ENCODE measurements around the gene APOL4. TPM values are rescaled to one million over a fixed set of nuclear protein-coding genes. Genes with fewer than 3 reads are reported as not detected.
"Not testable (repeated sequence)": the region's sequence is repeated elsewhere in the genome, so short reads cannot be mapped to it uniquely, and the experiment has no call there.

The APOL4 gene
- total and polyA plus RNA-seq, 5 experiments from 2014 or later: not detected

DNA sequence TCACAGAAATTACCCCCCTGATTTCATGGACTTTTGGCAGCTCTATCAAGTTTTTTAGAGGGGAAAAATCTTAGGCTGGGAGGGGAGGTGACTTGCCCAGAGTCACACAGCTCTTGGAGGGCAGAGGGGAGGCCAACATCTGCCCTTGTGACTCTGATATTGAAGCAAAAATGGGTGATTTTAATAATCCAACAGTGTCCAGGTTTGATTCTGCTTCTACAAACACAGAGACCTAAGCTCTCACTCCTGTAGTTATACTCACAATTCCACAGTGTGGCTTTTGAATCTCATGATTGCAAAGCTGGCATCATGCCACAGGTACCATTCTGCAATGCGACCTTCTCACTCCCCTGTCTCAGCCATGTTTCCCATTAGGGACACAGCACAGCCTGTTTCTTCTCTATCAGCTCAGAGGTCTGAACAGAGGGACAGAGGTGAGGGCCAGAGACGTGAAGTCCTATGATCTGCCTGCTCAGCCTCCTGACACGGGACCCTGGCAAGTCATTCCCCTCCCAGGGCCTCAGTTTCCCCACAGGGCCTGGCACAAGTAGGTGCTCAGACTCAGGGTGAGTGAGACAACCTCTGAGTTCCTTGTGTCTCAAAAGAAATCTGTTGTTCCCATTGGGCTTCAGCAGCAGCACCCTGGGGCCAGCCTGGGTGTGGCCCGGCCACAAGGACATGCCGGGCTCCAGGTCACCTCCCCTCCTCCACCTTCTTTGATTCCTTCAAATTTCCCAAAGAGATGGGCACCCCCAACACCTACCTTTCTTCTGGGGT is 37.0 kb upstream of the APOL4 start:
- peak overlapping the region; percentile 92 to 100 (median 98) for H3K27ac Mint-ChIP-seq
- ATAC-seq (no peak), DNase-seq (peak in 2 of 10 donors; percentile 4 to 13)
- H3K4me1 Mint-ChIP-seq: peaks cover 41 to 66% (median 60%) of the 10 kb centered on the region in 4 donors
- H3K9me3 Mint-ChIP-seq: peaks cover 0 to 9% (median 4%) of the 10 kb centered on the region in 9 donors
- H3K27me3 Mint-ChIP-seq: no peaks in the 10 kb centered on the region
- H3K36me3 Mint-ChIP-seq: peaks cover 16 to 43% (median 29%) of the 10 kb centered on the region in 3 donors
- H3K4me3 Mint-ChIP-seq: peak overlapping the region; percentile 91 to 100 (median 98)
- POLR2A ChIA-PET: interaction anchor here (0.6 to 1.8 kb wide), 7 partner anchors 14 to 591 kb away, joined by 3 to 10 read pairs (median 4); partner anchors contain the start of genes APOL1, APOL3, APOL6 and TXN2

DNA sequence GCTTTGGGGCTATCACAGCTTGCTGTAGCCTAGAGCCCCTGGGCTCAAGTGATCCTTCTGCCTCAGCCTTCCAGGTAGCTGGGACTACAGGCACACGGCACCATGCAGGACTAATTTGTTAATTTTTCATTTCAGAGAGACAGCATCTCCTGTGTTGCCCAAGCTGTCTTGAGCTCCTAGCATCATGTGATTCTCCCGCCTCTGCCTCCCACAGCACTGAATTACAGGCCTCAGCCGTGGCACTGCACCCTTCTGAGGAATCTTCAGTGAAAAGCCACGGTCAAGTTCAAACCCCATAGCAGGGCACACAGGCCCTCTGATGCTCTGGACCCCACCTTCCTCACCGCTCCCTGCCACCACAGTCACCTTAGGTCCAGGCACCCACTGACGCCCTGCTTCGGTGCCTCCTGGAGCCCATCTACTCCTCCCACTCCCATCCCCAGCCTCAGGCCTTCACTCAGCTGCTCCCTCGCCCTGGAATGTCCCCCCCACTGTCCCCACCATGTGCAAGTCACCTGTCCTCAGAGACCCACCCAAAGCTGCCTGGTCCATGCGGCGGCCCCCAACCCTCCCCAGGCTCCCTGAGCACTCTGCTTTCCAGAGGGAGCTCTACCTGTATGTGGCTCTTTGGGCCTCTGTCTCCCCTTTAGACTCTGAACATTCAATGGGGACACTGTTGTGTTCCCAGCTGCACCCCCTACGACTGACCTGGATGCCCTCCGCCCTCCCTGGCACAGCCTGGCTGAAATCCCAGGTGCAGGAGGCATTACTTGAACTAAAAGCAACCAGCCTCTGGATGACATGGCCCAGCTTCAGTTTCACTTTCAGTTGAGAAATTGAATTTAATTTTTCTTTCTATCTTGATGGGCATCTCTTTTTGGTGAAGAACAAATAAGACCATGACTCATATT is 36.1 kb upstream of the APOL4 start:
- Mint-ChIP-seq H3K27ac (peak overlapping the region; percentile 92 to 100 (median 98)), H3K4me1 (peaks cover 41 to 66% (median 60%) of the 10 kb centered on the region in 4 donors), H3K9me3 (peaks cover 0 to 7% (median 4%) of the 10 kb centered on the region in 9 donors), H3K36me3 (peaks cover 14 to 51% (median 31%) of the 10 kb centered on the region in 3 donors), H3K27me3 (no peaks in the 10 kb centered on the region), H3K4me3 (peak overlapping the region; percentile 91 to 100 (median 98))
- DNase-seq (peak in 2 of 10 donors; percentile 4 to 13), ATAC-seq (no peak)
- POLR2A ChIA-PET: interaction anchor here (1.3 to 1.8 kb wide), 2 partner anchors 91 to 590 kb away, joined by 4 read pairs; partner anchors contain the start of gene APOL6

DNA sequence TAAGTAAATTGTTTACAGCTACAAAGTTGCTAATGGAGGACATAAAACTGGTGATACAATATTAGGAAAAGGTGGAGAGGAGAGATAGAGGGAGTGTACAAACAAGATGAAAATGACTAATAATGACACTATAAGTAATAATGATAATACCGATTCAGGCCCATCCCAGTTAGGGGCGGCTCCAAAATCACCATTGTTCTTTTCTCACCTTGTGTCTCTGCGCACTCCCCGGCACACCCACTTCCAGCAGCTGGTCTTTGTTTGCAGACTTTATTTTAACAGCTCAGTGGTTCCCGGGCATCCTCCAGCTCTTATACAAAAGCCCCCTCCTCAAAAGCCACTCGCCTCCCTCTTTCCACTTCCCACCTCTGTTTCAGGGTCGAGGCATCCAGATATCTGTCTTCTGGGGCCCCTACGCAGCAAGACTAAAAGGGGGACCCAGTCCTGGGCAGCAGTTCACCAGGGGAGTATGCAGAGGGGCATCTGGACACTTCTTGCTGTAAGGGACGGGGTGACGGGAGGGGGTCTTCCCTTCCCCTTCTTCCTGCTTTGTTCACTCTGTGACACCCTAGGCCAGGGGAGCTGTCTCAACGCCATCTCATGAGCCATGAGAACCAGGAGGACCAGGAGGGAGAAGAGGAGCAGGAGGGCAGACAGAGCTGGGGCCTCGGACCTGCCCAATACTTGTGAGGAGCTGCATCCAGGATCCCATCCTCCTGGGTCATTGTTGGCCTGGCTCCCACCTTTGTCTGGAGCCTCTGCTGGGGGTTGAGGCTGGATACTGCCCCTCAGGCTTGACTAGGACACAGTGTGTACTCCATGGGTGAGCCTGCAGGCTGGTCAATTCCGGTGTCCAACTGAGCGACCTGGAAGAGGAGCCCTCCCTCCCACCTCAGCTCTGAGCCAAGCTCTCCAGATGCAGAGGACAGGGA is 35.0 kb upstream of the APOL4 start:
- peak overlapping the region in 9 of 10 donors; percentile 59 to 100 (median 98) for H3K4me3 Mint-ChIP-seq
- peaks cover 12 to 61% (median 34%) of the 10 kb centered on the region in 3 donors for H3K36me3 Mint-ChIP-seq
- peaks cover 0 to 2% (median 0%) of the 10 kb centered on the region in 9 donors for H3K9me3 Mint-ChIP-seq
- no peaks in the 10 kb centered on the region for H3K27me3 Mint-ChIP-seq
- H3K4me1 Mint-ChIP-seq: peaks cover 41 to 66% (median 62%) of the 10 kb centered on the region in 4 donors
- peak overlapping the region in 6 of 10 donors; percentile 18 to 100 (median 40) for H3K27ac Mint-ChIP-seq
- peak in 1 of 10 donors; percentile 8 for DNase-seq
- no peak for ATAC-seq
- POLR2A ChIA-PET: no interaction called here

- Mint-ChIP-seq H3K36me3 (peaks cover 12 to 72% (median 39%) of the 10 kb centered on the region in 3 donors), H3K4me3 (peak overlapping the region in 9 of 10 donors; percentile 49 to 99 (median 59))
- POLR2A ChIA-PET: no interaction called here
These were observed 34.0 kb upstream of the APOL4 start for GRCh38 chr22:36235585-36235984.

GRCh38 chr22:36234919-36235318 is 33.3 kb upstream of the APOL4 start:
- Mint-ChIP-seq H3K36me3 (peaks cover 12 to 76% (median 40%) of the 10 kb centered on the region in 3 donors), H3K27ac (peak overlapping the region in 5 of 10 donors; percentile 40 to 70 (median 61))
- ATAC-seq: no peak

More at GRCh38 chr22:36235585-36235984, 34.0 kb upstream of the APOL4 start:
- ATAC-seq: no peak
- H3K9me3 Mint-ChIP-seq: peaks cover 0 to 2% (median 0%) of the 10 kb centered on the region in 9 donors
- H3K27me3 Mint-ChIP-seq: no peaks in the 10 kb centered on the region
- peak overlapping the region in 5 of 10 donors; percentile 6 to 100 (median 27) for H3K27ac Mint-ChIP-seq
- no peak for DNase-seq
- peaks cover 41 to 66% (median 62%) of the 10 kb centered on the region in 4 donors for H3K4me1 Mint-ChIP-seq

GRCh38 chr22:36234213-36234612 is 32.6 kb upstream of the APOL4 start:
- peak overlapping the region in 6 of 10 donors; percentile 0 to 70 (median 58) for H3K27ac Mint-ChIP-seq
- H3K4me1 Mint-ChIP-seq: peaks cover 34 to 55% (median 52%) of the 10 kb centered on the region in 4 donors
- ATAC-seq: no peak
- no peaks in the 10 kb centered on the region for H3K27me3 Mint-ChIP-seq
- DNase-seq: no peak
- H3K36me3 Mint-ChIP-seq: peaks cover 12 to 83% (median 40%) of the 10 kb centered on the region in 3 donors
- POLR2A ChIA-PET: no interaction called here
- H3K9me3 Mint-ChIP-seq: peaks cover 0 to 2% (median 0%) of the 10 kb centered on the region in 9 donors
- no peak overlapping the region for H3K4me3 Mint-ChIP-seq

More at GRCh38 chr22:36234919-36235318, 33.3 kb upstream of the APOL4 start:
- Mint-ChIP-seq H3K4me1 (peaks cover 40 to 62% (median 59%) of the 10 kb centered on the region in 4 donors), H3K27me3 (no peaks in the 10 kb centered on the region), H3K9me3 (peaks cover 0 to 2% (median 0%) of the 10 kb centered on the region in 9 donors), H3K4me3 (peak overlapping the region in 3 of 10 donors; percentile 2 to 22 (median 20))
- DNase-seq: peak in 1 of 10 donors; percentile 8
- POLR2A ChIA-PET: no interaction called here

DNA sequence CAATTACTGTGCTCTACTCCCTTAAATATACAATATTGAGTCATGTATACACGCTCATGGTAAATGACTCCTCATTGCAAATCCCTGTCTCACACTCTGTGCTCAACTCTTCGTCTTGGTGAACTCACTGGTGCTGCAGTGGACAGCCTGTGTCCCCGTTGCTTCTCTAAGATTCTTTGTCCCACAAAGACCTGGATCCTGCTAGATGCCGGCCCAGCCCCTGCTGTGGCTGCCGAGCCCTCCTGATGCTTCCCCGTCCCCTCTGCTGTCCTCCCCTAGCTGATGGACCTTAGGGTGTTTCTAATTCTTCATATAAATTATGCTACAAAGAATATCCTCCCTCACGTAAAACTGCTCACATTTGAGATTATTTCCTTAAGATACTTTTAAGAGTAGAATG is 32.2 kb upstream of the APOL4 start:
- POLR2A ChIA-PET: no interaction called here
- Mint-ChIP-seq H3K4me1 (peaks cover 31 to 51% (median 49%) of the 10 kb centered on the region in 4 donors), H3K9me3 (peaks cover 0 to 2% (median 0%) of the 10 kb centered on the region in 9 donors), H3K27ac (peak overlapping the region in 3 of 10 donors; percentile 0 to 70 (median 37)), H3K27me3 (no peaks in the 10 kb centered on the region), H3K36me3 (peaks cover 12 to 87% (median 40%) of the 10 kb centered on the region in 3 donors), H3K4me3 (no peak overlapping the region)
- no peak for ATAC-seq
- no peak for DNase-seq

GRCh38 chr22:36232715-36233401 is 31.2 kb upstream of the APOL4 start:
- Mint-ChIP-seq H3K27me3 (no peaks in the 10 kb centered on the region), H3K4me1 (peaks cover 25 to 42% (median 40%) of the 10 kb centered on the region in 4 donors), H3K4me3 (no peak overlapping the region), H3K9me3 (peaks cover 0 to 2% (median 0%) of the 10 kb centered on the region in 9 donors), H3K27ac (peak overlapping the region in 2 of 10 donors; percentile 74), H3K36me3 (peaks cover 12 to 92% (median 42%) of the 10 kb centered on the region in 3 donors)
- POLR2A ChIA-PET: no interaction called here
- ATAC-seq (no peak), DNase-seq (no peak)

DNA sequence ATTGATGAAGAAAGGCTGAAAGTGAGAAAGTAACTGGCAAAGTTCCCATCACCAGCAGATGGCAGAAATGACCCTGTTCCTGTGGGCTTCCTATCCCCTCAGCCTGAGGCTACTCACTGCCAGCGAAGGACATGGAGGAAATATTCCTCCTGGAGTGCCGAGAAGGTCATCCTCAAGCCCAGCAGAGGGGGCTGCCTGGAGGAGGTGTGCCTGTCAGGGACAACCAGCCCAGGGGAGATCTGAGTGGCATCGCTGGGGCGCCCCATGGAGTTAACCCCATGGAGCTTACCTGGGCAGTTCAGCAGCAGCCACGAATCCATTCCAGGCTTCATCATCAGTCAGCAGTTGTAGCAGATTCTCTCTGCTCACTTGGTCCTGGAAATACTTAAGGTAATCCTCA is 29.4 kb upstream of the APOL4 start:
- Mint-ChIP-seq H3K27ac (peak overlapping the region in 1 of 10 donors; percentile 17), H3K4me1 (peaks cover 16 to 25% (median 22%) of the 10 kb centered on the region in 4 donors), H3K36me3 (peaks cover 9 to 83% (median 41%) of the 10 kb centered on the region in 3 donors)
- DNase-seq, H3K9me3 Mint-ChIP-seq, ATAC-seq, H3K27me3 Mint-ChIP-seq, H3K4me3 Mint-ChIP-seq: not testable (repeated sequence)
- POLR2A ChIA-PET: interaction anchor here (0.6 kb wide), 1 partner anchor 859 kb away, joined by 3 read pairs; no protein-coding TSS in a partner anchor

DNA sequence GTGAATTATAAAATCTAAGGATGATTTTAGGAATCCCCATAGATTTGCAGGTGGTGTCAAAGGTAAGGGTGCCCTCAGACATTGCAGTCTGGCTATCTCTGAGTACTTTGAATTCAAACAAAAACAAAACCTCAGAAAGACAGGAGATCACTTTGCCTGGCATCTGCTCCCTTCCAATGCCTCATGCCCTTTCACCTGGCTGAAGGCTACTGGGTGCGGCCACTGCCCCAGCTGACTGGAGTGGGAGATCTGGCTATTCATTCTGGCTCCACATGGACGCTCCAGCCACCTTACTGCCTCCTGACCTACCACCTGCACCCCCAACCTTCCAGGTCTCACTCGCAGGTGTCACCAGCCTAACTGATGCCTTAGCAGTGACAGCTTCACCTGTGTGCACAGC is 28.0 kb upstream of the APOL4 start:
- H3K27me3 Mint-ChIP-seq, ATAC-seq, POLR2A ChIA-PET, H3K9me3 Mint-ChIP-seq, H3K4me3 Mint-ChIP-seq, DNase-seq: not testable (repeated sequence)
- Mint-ChIP-seq H3K36me3 (peaks cover 0 to 70% (median 28%) of the 10 kb centered on the region in 3 donors), H3K4me1 (peaks cover 8 to 11% (median 9%) of the 10 kb centered on the region in 4 donors), H3K27ac (peak overlapping the region in 3 of 10 donors; percentile 24 to 71 (median 52))

DNA sequence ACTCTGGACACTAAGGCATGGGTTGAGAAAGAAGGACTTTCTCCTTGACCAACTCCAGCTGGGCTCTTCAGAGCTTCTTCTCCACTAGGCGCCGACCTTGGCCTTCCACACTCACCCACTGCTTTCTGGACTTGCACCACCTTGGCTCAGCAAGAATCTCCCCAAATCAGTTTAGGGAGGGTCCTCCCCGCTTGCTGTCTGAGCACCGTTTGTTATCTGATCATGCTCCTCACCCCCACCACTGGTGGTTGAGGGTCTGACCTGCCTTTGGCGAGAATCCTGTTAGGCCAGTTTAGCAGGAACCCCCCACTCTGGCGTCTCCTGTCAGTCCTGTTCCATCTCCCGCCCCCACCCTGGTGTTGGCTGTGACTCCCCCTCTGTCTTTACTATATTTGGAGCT is 27.3 kb upstream of the APOL4 start:
- ATAC-seq (no peak), DNase-seq (no peak)
- POLR2A ChIA-PET: no interaction called here
- no peak overlapping the region for H3K4me3 Mint-ChIP-seq
- H3K27me3 Mint-ChIP-seq: no peaks in the 10 kb centered on the region
- H3K9me3 Mint-ChIP-seq: no peaks in the 10 kb centered on the region
- H3K36me3 Mint-ChIP-seq: peaks cover 0 to 63% (median 27%) of the 10 kb centered on the region in 3 donors
- peaks cover 2 to 4% (median 3%) of the 10 kb centered on the region in 4 donors for H3K4me1 Mint-ChIP-seq
- no peak overlapping the region for H3K27ac Mint-ChIP-seq

All from naive thymus-derived CD8-positive, alpha-beta T cell (primary cell).